ENCODE results near the gene RBBP8NL. TPM values are rescaled to one million over a fixed set of nuclear protein-coding genes. Genes with fewer than 3 reads are reported as not detected.

The RBBP8NL gene
- total RNA-seq, 1 donor from 2014 or later, result 0.10 TPM

DNA sequence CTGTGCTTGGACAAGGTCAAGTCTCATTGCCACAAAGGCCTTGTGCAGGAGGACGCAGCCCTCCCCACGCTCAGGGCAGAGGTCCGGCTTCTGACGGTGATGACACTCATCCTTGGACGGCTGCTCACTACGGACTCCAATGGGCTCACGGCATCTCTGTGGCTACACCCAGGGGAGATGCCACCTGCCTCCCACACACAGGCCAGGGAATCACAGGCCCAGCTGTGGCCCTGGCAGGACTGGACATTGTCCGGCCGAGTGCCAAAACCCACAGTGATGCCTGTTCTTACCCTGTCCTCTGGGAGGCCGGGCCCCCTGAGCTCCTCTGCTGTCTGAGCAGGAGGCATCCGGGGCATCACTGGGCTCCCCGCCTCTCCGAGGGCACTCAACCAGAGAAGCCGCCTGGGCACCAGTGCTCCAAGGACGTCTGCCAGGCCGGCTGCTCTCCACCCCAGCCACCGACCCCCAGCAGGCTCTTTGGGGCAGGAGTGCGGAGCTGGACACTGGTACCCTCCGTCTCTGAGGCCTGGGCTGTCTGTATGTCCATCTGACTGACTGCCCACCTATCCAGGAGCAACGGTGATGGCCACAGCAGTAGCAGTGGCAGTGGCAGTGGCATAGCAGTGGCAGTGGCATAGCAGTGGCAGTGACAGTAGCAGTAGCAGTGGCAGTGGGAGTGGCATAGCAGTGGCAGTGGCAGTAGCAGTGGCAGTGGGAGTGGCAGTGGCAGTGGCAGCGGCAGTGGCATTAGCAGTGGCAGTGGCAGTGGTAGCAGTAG lies 1.9 kb downstream of the RBBP8NL start:
- TF ChIP-seq, protein P1, sequence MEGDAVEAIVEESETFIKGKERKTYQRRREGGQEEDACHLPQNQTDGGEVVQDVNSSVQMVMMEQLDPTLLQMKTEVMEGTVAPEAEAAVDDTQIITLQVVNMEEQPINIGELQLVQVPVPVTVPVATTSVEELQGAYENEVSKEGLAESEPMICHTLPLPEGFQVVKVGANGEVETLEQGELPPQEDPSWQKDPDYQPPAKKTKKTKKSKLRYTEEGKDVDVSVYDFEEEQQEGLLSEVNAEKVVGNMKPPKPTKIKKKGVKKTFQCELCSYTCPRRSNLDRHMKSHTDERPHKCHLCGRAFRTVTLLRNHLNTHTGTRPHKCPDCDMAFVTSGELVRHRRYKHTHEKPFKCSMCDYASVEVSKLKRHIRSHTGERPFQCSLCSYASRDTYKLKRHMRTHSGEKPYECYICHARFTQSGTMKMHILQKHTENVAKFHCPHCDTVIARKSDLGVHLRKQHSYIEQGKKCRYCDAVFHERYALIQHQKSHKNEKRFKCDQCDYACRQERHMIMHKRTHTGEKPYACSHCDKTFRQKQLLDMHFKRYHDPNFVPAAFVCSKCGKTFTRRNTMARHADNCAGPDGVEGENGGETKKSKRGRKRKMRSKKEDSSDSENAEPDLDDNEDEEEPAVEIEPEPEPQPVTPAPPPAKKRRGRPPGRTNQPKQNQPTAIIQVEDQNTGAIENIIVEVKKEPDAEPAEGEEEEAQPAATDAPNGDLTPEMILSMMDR (IDR thresholded peaks at IDR 0.05; ENCODE audit: unreplicated experiment), result no peak
- H3K36me3 Mint-ChIP-seq (ENCODE audit: low read depth, unreplicated experiment), result peaks cover under 1% of the 10 kb centered on the region
- H3K27me3 Mint-ChIP-seq (ENCODE audit: unreplicated experiment), result peaks cover 17% of the 10 kb centered on the region
- no peak overlapping the region for H3K4me3 Mint-ChIP-seq (ENCODE audit: unreplicated experiment)
- H3K27ac Mint-ChIP-seq (ENCODE audit: unreplicated experiment), result no peak overlapping the region
- H3K4me1 Mint-ChIP-seq (ENCODE audit: unreplicated experiment), result peaks cover 2% of the 10 kb centered on the region
- no peaks in the 10 kb centered on the region for H3K9me3 Mint-ChIP-seq (ENCODE audit: unreplicated experiment)
- no peak for DNase-seq (ENCODE audit: low spot score)

DNA sequence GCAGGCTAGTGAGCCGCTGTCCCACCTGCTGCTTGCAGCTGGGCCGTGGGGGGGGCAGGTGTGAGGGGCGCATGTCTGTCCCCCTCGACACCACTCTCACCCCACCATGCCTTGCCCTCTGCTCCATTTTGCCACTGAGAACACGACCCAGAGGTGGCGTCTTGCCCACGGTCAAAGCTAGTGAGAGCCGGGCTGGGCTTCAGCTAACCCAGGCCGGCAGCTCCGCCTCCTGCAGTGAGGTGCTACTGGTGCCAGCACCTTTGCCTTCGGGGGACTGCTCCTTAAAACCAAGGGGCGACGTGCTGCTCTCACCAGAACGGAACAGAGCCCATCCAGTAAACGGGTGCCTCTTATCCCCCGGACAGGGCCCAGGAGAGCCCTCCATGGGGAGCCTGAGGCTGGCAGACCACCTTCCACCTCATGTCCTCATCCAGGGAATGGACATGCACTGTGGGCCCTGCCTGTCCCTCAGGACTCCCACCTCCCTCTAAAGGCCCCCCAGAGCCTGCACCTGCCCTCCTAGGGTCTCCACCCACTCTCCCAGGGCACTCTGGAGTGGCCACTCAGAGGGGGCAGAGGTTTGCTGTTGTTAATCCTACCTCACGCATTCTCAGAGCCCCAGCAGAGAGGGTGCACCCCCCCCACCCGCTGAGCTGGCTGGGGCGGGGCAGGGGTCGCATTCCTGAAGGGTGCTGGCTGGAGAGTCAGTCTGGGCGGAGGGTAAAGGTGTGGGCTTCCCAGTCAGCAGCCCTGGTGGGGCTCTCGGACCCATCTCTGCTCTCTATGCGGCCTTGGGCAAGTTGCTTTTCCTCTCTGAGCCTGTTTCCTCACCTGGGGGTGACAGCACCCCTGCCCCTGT lies 2.9 kb downstream of the RBBP8NL start:
- H3K36me3 Mint-ChIP-seq (ENCODE audit: low read depth, unreplicated experiment), result peaks cover 4% of the 10 kb centered on the region
- TF ChIP-seq, protein P1 (IDR thresholded peaks at IDR 0.05; ENCODE audit: unreplicated experiment), result no peak
- DNase-seq (ENCODE audit: low spot score), result no peak
- H3K4me1 Mint-ChIP-seq (ENCODE audit: unreplicated experiment), result peaks cover 2% of the 10 kb centered on the region
- no peak overlapping the region for H3K27ac Mint-ChIP-seq (ENCODE audit: unreplicated experiment)
- H3K27me3 Mint-ChIP-seq (ENCODE audit: unreplicated experiment), result peaks cover 22% of the 10 kb centered on the region
- no peaks in the 10 kb centered on the region for H3K9me3 Mint-ChIP-seq (ENCODE audit: unreplicated experiment)
- no peak overlapping the region for H3K4me3 Mint-ChIP-seq (ENCODE audit: unreplicated experiment)

DNA sequence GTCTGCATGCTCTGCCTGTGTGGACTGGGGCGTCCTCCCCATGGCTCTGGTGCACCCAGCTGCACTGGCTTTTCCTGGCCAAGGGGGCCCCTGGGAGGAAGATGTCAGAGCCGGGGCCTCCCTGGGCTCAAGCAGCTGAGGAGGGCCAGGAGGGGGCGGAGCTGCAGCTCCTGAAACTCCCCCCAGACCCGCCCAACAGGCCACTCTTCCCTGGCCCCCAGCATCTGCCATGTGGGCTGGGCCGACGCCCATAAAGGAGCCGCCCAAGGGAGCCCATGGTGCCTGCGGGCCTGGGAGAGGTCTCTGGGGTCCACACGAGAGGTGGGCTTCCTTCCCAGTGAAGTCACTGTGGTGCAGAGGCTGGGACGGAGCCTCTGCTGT lies 4.0 kb downstream of the RBBP8NL start:
- Mint-ChIP-seq H3K4me3 (ENCODE audit: unreplicated experiment) (no peak overlapping the region), H3K27ac (ENCODE audit: unreplicated experiment) (no peak overlapping the region), H3K9me3 (ENCODE audit: unreplicated experiment) (no peaks in the 10 kb centered on the region), H3K36me3 (ENCODE audit: low read depth, unreplicated experiment) (peaks cover 4% of the 10 kb centered on the region), H3K27me3 (ENCODE audit: unreplicated experiment) (peaks cover 19% of the 10 kb centered on the region), H3K4me1 (ENCODE audit: unreplicated experiment) (no peaks in the 10 kb centered on the region)
- TF ChIP-seq, protein P1 (IDR thresholded peaks at IDR 0.05; ENCODE audit: unreplicated experiment), result no peak
- no peak for DNase-seq (ENCODE audit: low spot score)

DNA sequence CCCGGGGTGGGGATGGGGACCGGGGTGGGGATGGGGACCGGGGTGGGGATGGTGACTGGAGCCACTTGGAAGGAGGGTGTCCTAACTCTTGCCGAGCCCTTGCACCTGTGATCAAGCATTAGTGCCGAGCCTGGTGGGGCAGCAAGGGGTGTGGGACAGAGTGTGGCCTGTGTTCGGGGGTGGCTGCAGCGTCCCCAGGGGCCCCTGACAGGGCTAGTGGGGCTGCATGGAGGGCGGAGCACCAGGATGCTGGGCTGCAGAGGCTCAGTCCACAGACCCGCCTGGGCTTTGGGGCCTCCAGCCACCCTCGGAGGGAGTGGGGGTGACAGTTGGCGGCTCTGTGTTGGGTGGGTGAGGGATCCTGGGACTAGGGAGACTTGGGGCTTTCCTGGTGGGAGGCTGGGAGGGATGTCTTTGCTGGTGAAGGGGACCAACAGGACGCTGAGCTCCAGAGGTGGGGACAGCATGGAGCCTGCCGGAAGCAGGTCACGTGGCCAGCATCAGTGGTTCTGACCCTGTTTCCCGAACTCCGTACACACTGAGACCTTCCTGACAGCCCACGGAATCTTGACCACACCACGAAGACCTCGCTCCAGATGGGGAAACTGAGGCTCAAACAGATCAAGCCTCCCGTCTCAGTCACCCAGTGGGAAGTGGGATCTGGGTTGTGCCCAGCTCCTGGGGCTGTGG lies 4.6 kb downstream of the RBBP8NL start:
- TF ChIP-seq, protein P1 (IDR thresholded peaks at IDR 0.05; ENCODE audit: unreplicated experiment), result no peak
- Mint-ChIP-seq H3K27me3 (ENCODE audit: unreplicated experiment) (peaks cover 19% of the 10 kb centered on the region), H3K4me1 (ENCODE audit: unreplicated experiment) (no peaks in the 10 kb centered on the region), H3K27ac (ENCODE audit: unreplicated experiment) (no peak overlapping the region), H3K36me3 (ENCODE audit: low read depth, unreplicated experiment) (peaks cover 4% of the 10 kb centered on the region), H3K9me3 (ENCODE audit: unreplicated experiment) (no peaks in the 10 kb centered on the region), H3K4me3 (ENCODE audit: unreplicated experiment) (no peak overlapping the region)
- DNase-seq (ENCODE audit: low spot score), result no peak

All from endothelial cell (in vitro differentiated cells).